HG02970 (cell line): ENCODE data around the gene COMMD3.
"Not testable (repeated sequence)": the region's sequence is repeated elsewhere in the genome, so short reads cannot be mapped to it uniquely, and the experiment has no call there.

Experiments used
- ATAC-seq: cut with Tn5 transposase; IDR thresholded peaks from one replicate; pipeline ENCODE4 v1.9.1; 2021; ENCODE audit warnings: mild to moderate bottlenecking, moderate library complexity, moderate number of reproducible peaks; ENCODE audit not compliant: unreplicated experiment, low FRiP score

COMMD3 gene

GRCh38 chr10:22316286-22317075 lies at the start of gene COMMD3:
TSS of gene COMMD3 (plus strand) at chr10:22316388. CDS start at chr10:22316418, 30 bp downstream.
- ATAC-seq: peak; percentile 70

GRCh38 chr10:22268503-22268902 lies 47.7 kb upstream of the COMMD3 start:
- no peak for ATAC-seq

GRCh38 chr10:22271786-22272185 lies 44.4 kb upstream of the COMMD3 start:
- no peak for ATAC-seq

- no peak for ATAC-seq
These were observed 37.8 kb upstream of the COMMD3 start for GRCh38 chr10:22278441-22278782.

- ATAC-seq: no peak
These were observed 36.1 kb upstream of the COMMD3 start for GRCh38 chr10:22280078-22280477.

DNA sequence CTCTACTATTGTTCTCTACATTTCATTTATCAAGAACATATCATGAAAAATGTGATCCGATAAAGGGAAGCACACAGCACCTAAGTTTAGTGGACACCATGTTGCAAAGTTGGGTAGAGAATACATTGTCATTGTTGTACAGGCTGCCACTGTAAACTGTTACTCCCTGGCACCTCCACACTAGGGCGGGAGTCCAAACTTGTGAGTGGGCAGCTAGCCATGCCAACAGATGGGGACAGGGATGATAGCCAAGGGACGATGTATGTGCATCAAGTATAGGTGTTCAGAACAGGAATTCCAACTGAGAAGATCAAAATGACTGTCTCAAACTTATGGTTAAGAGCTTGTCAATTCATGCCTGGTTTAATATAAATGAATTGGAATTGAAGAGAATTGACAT lies 31.1 kb upstream of the COMMD3 start:
- no peak for ATAC-seq

- ATAC-seq: no peak
These were observed 22.3 kb upstream of the COMMD3 start for GRCh38 chr10:22293747-22294404.

GRCh38 chr10:22294694-22295093 lies 21.5 kb upstream of the COMMD3 start:
- ATAC-seq: no peak

DNA sequence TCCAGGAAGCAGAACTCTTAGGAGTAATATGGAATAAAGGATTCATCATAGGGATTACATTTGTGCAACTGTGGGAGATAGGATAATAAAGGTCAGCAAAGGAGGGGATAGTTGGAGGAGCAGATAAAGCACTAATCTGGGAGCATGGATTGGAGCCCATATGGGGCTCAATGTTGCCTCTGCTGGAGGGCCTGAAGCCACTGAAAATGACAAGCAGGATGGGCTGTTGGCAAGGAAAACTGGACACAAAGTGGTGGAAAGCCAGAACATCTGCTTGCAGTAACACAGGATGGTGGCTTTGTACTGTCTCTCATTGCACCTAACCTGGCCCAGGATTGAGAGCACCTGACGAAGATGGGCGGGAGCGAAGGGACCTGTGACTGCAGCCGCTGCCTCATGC lies 15.0 kb upstream of the COMMD3 start:
- ATAC-seq: no peak

- no peak for ATAC-seq
These were observed 12.7 kb upstream of the COMMD3 start for GRCh38 chr10:22303461-22303860.

DNA sequence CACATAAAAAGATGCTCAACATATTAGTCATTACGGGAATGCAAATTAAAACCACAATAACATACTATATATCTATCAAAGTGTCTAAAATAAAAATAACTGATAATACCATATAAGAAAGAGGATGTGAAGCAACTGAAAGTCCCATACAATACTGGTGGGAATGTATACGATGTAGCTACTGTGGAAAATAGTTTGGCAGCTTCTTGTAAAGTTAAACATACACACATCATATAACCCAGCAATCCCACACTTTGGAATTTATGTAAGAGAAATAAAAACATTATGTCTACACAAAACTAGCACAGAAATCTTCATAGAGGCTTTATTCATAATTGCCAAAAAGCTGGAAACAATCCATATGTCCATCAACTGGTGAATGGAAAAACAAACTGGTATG lies 10.5 kb upstream of the COMMD3 start:
- ATAC-seq: no peak

- ATAC-seq: peak; percentile 92
These were observed 7.8 kb upstream of the COMMD3 start for GRCh38 chr10:22308390-22308789.

- ATAC-seq: no peak
These were observed 6.8 kb upstream of the COMMD3 start for GRCh38 chr10:22309180-22310000.

GRCh38 chr10:22310012-22310411 lies 6.2 kb upstream of the COMMD3 start:
- ATAC-seq: not testable (repeated sequence)

DNA sequence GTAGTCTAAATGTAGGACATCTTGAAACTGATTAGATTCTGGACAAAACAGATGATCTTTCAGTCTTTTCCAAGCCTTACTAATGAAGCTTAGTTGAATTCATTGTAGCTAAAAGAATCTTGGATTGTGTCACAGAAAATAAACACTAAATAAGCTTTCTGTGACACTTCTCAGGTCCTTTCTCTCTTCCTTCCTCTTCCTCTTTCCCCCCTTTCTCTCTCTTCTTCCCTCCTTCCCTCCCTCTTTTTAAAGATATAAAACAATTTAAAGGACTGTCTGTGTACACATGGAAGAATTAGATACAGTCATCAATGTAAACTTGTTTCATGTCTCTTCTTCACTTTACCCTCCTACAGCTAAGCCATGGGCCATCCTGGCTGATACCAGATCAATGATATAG lies 5.3 kb upstream of the COMMD3 start:
- ATAC-seq: no peak

GRCh38 chr10:22314852-22315251 lies 1.3 kb upstream of the COMMD3 start:
- ATAC-seq: no peak

DNA sequence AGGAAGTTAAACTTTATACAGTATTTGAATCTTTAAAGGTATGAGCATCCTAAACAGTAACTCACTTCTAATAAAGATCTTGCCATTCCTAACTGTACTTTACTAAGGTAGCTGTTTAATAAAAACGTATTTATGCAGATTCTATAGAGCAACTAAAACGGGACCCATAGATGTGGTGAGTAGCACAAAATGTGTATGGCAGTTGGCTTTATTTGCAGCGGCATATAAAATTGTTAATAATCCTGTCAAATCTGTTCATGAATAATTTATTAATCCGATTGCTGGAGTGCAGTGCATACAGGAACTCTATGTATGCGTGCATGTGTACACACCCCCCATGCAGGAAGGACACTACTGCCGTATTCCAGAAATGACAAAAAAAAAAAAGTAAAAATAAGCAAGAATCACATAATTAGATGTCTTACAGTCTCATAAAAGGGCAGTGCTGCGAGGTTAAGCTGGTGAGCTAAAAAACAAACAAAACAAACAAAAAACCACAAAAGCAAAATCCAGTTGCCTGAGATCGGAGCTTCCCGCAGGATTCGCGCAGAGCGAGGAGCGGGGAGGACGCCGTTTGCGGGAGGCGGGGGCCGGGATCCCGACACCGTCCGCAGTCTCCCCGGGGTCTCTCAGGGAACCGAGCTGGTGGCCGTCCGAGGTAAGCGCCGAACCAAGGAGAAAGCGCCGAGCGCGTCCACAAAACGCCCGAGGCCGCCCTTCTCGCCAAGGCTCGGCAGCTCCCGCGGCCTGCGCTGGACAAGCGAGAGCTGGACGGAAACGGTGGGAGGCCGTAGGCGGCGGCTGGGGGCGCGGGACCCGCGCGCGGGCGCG lies 518 bp upstream of the COMMD3 start:
- peak; percentile 31 for ATAC-seq

GRCh38 chr10:22317076-22317370 lies 835 bp downstream of the COMMD3 start:
- peak; percentile 7 for ATAC-seq

DNA sequence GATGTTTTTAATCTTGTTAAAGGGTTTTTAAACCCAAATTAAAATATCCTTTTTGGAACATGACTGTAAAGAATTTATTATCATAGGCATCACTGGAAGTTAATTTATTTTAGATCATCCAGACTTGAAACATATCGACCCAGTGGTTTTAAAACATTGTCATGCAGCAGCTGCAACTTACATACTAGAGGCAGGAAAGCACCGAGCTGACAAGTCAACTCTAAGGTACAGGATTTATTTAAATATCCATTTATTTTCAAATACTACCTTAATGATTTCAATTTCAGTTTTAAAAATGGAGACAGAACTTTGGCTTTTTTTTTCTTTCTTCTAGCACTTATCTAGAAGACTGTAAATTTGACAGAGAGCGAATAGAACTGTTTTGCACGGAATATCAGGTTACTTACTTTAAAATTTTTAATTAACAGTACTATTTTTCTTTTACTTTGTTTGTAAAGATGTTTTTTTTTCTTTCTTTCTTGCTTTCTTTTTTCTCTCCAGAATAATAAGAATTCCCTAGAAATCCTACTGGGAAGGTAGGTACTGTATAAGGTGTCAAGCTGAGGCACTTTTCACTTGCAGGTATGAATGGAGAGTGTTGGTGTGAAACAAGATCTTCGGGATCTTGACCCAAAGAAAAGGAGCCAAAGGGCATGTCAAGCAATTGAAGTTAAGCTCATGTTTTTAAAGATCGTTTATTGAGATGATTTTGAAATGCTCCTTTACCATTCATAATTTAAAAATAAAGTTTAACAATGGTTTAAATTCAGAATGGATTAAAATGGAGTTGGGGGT lies 1.8 kb downstream of the COMMD3 start:
- no peak for ATAC-seq

DNA sequence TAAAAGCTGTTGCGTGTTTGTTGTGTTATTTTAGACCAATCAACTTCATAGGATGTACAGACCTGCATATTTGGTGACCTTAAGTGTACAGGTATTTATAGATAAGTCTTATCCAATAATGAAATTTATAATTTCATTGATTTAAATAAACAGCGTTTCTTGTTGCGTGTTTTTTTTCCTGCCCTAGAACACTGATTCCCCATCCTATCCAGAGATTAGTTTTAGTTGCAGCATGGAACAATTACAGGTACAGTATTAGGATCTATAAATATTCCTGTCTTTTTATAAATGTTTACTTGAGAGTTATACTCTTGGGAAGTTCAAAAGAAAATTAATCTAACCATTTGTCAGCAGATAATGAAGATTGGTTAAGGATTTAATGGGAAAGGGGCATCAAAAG lies 2.6 kb downstream of the COMMD3 start:
- ATAC-seq: no peak
